NB4 (cell line): ENCODE measurements around the gene ANKS1B.
A peak's percentile ranks its signal among the peaks of the same experiment; 100 is the strongest.

Experiments used
- DNase-seq: peaks from one replicate; pipeline ENCODE4 v3.0.0; 2010; ENCODE audit warnings: low read depth
- H3K4me3 ChIP-seq: one replicate; pipeline ENCODE4 v1.5.1; 2011; ENCODE audit warnings: mild to moderate bottlenecking, low read depth, low read length, moderate library complexity
- CTCF ChIP-seq: IDR thresholded peaks from one replicate; pipeline ENCODE4 v1.5.1; 2012; ENCODE audit warnings: low read depth, low read length
- MAX ChIP-seq: IDR thresholded peaks from 2 replicates; pipeline ENCODE4 v1.6.1; 2011; ENCODE audit warnings: low read depth, low read length
- MYC ChIP-seq: IDR thresholded peaks from 2 replicates; pipeline ENCODE4 v1.6.1; 2011; ENCODE audit warnings: low read depth, low read length
- POLR2A ChIP-seq: IDR thresholded peaks from 2 replicates; pipeline ENCODE4 v1.6.1; 2011; ENCODE audit warnings: mild to moderate bottlenecking; ENCODE audit not compliant: insufficient read length; ENCODE audit errors: extremely low read depth

ANKS1B gene

DNA sequence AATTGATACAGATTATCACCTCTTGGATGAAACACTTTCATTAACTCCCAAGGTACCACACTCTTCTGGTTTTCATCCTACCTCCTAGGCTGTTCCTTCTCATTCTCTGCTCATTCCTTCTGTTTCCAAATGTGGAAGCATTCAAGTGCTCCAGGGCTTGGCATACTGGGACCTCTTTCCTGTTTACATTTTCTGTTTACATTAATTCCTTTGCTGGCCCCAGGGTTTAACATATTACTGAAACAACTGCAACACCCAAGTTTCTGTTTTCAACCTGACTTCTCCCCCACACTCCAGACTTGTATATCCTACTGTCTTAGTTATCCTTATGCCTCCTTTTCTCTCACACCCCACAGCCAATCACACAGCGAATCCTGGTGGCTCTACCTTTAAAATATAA is 723.5 kb downstream of the ANKS1B start:
- DNase-seq, result no peak
- TF ChIP-seq MYC (no peak), MAX (no peak), CTCF (no peak)
- no peak overlapping the region for H3K4me3 ChIP-seq

- H3K4me3 ChIP-seq, result no peak overlapping the region
- no peak for TF ChIP-seq CTCF
- TF ChIP-seq POLR2A, result no peak
- TF ChIP-seq MYC, result no peak
- TF ChIP-seq MAX, result no peak
- DNase-seq, result no peak
Measured at GRCh38 chr12:99260456-99260996, 724.2 kb downstream of the ANKS1B start.

- peak; percentile 10 for DNase-seq
- no peak overlapping the region for H3K4me3 ChIP-seq
- no peak for TF ChIP-seq CTCF
- TF ChIP-seq MAX, result no peak
- TF ChIP-seq POLR2A, result no peak
- no peak for TF ChIP-seq MYC
Measured at GRCh38 chr12:99259040-99259934, 725.4 kb downstream of the ANKS1B start.

DNA sequence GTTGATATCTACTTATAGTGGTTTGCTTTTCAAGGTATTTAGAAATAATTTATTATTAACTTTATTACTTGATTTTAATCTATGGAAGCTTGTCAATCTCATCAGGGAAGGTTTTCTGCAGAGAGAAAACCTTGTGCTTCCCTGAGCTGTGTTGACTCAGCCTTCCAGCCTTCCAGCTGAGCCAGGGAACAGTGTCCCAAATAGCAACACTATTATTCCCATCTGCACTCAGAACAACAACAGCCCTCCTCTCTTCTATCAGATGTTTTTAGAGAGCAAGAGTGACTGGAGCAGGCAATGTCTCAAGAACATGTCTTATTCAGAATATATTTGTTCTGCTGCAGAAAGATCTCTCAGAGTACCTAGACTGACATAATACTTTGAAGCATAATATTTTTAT is 727.1 kb downstream of the ANKS1B start:
- no peak for TF ChIP-seq POLR2A
- no peak for DNase-seq
- H3K4me3 ChIP-seq, result no peak overlapping the region

GRCh38 chr12:99253068-99253467 is 731.7 kb downstream of the ANKS1B start:
- peak; percentile 10 for DNase-seq
- no peak for TF ChIP-seq POLR2A
- TF ChIP-seq MAX, result no peak
- TF ChIP-seq CTCF, result no peak
- no peak for TF ChIP-seq MYC

DNA sequence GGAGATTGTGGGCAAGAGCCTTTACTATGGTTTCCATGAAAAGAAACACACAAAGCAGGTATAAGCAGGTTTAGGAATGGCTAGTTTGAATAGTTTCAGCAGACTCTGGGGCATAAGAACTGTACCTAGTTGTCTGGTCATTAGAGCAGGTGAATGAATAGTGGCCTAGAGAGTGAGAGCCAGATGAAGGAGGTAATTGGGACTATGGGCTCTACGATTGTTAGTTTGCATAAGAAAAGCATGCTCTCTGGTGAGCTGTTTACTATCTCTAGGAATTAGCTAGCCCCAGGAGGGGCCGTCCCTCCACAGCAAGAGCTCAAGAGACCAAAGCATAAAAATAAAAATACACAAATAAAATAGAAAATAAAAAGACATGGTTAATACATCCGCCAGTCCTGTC is 734.6 kb downstream of the ANKS1B start:
- no peak for DNase-seq
- no peak overlapping the region for H3K4me3 ChIP-seq
- TF ChIP-seq CTCF (no peak), POLR2A (no peak), MYC (no peak), MAX (no peak)

More at GRCh38 chr12:99253068-99253467, 731.7 kb downstream of the ANKS1B start:
- no peak overlapping the region for H3K4me3 ChIP-seq
